ENCODE results near the gene C11orf16. TPM values are rescaled to one million over a fixed set of nuclear protein-coding genes. Genes with fewer than 3 reads are reported as not detected.
"Not testable (repeated sequence)": the region's sequence is repeated elsewhere in the genome, so short reads cannot be mapped to it uniquely, and the experiment has no call there.

The C11orf16 gene
- total RNA-seq, 1 donor from 2014 or later, result not detected

- no peak for TF ChIP-seq CTCF (conservative IDR thresholded peaks at IDR 0.05; ENCODE audit: low read depth, low read length)
- peak; percentile 13 for DNase-seq (ENCODE audit: low read depth)
- H3K4me3 ChIP-seq (ENCODE audit: low read depth, low read length), result peak within 1 kb of the TSS; percentile 96
These were observed 21.5 kb downstream of the C11orf16 start, which contains the start of gene AKIP1 for GRCh38 chr11:8911029-8911823. TSS of gene AKIP1 (plus strand) at chr11:8911189. CDS start at chr11:8911450, 261 bp downstream.

- TF ChIP-seq CTCF (conservative IDR thresholded peaks at IDR 0.05; ENCODE audit: low read depth, low read length), result no peak
- no peak for DNase-seq (ENCODE audit: low read depth)
These were observed 22.1 kb downstream of the C11orf16 start for GRCh38 chr11:8910649-8911026.

GRCh38 chr11:8908099-8908498, 24.6 kb downstream of the C11orf16 start:
- DNase-seq (ENCODE audit: low read depth), result no peak
- TF ChIP-seq CTCF (conservative IDR thresholded peaks at IDR 0.05; ENCODE audit: low read depth, low read length), result no peak
- H3K4me3 ChIP-seq (ENCODE audit: low read depth, low read length), result no peak overlapping the region

More at GRCh38 chr11:8910649-8911026, 22.1 kb downstream of the C11orf16 start:
- peak overlapping the region; percentile 64 for H3K4me3 ChIP-seq (ENCODE audit: low read depth, low read length)

- H3K4me3 ChIP-seq (ENCODE audit: low read depth, low read length), result no peak overlapping the region
- no peak for TF ChIP-seq CTCF (conservative IDR thresholded peaks at IDR 0.05; ENCODE audit: low read depth, low read length)
- DNase-seq (ENCODE audit: low read depth), result no peak
These were observed 25.6 kb downstream of the C11orf16 start for GRCh38 chr11:8907116-8907515.

GRCh38 chr11:8905528-8906165, 27.1 kb downstream of the C11orf16 start:
- no peak for DNase-seq (ENCODE audit: low read depth)

GRCh38 chr11:8899119-8899753, 33.5 kb downstream of the C11orf16 start:
- no peak for TF ChIP-seq CTCF (conservative IDR thresholded peaks at IDR 0.05; ENCODE audit: low read depth, low read length)
- no peak for DNase-seq (ENCODE audit: low read depth)
- no peak overlapping the region for H3K4me3 ChIP-seq (ENCODE audit: low read depth, low read length)

More at GRCh38 chr11:8905528-8906165, 27.1 kb downstream of the C11orf16 start:
- no peak overlapping the region for H3K4me3 ChIP-seq (ENCODE audit: low read depth, low read length)
- no peak for TF ChIP-seq CTCF (conservative IDR thresholded peaks at IDR 0.05; ENCODE audit: low read depth, low read length)

- not testable (repeated sequence) for H3K4me3 ChIP-seq (ENCODE audit: low read depth, low read length); DNase-seq (ENCODE audit: low read depth)
These were observed 41.6 kb downstream of the C11orf16 start for GRCh38 chr11:8891185-8891584.

All from epithelial cell of proximal tubule (primary cell).